ENCODE measurements around the gene ROBO1.

ROBO1 gene

GRCh38 chr3:78822726-78823125 lies 945.1 kb downstream of the ROBO1 start:
- no peak for DNase-seq

GRCh38 chr3:78820542-78820941 lies 947.3 kb downstream of the ROBO1 start:
- no peak for DNase-seq

GRCh38 chr3:78818161-78818985 lies 949.4 kb downstream of the ROBO1 start:
- no peak for DNase-seq

DNA sequence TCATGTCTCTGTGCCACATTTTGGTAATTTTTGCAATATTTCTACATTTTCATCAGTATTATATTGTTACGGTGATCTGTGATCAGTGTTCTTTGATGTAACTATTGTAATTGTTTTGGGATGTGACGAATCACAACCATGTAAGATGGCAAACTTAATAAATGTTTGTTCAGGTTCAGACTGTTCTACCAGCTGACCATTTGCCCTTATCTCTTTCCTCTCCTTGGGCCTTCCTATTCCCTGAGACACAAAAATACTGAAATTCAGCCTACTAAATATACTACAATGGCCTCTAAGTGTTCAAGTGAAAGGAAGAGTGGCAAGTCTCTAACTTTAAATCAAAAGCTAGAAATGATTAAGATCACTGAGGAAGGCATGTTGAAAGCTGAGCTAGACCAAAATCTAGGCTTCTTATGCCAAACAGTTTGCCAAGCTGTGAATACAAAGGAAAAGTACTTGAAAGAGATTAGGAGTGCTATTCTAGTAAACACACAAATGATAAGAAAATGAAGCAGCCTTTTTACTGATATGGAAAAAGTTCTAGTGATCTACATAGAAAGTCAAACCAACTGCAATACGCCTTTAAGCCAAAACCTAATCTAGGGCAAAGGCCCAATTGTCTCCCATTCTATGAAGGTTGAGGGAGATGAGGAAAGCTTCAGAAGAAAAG lies 952.8 kb downstream of the ROBO1 start:
- DNase-seq, result no peak

DNA sequence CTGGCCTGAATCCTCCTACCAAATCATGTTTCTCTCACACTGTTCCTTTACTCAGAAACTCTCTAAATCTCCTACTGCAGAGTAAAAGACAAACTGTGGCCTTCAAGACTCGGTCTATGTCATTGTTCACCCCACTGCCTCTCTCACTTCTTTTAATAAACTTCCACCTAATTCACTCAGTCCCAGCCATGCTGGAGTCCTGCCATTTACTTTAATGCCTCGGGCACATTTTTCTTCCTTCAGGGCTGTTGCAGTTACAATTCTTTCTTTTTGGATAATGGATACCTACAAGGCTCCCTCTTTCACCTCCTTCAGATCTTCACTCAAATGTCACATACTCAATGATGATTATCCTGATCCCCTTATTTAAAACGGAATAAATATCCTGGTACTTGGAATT lies 955.6 kb downstream of the ROBO1 start:
- DNase-seq, result no peak

DNA sequence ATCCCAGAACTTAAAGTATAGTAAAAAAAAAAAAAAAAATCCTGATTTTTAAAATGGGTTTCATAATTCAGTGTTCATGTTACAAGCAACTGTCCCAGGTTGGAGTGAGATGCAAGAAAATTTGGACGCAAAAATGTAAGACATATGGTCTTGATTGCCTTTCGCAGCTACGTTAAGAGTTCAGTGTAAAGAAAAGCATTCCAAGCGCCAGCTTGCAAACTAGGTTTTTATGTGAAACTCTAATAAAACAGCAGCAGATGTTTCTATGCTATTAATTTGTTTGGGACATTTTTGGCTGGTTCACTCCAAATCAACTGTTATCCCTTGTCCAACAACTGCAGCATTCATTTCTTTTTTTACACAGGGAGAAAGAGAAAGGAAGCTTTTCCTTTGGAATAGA lies 957.8 kb downstream of the ROBO1 start:
- DNase-seq, result no peak

DNA sequence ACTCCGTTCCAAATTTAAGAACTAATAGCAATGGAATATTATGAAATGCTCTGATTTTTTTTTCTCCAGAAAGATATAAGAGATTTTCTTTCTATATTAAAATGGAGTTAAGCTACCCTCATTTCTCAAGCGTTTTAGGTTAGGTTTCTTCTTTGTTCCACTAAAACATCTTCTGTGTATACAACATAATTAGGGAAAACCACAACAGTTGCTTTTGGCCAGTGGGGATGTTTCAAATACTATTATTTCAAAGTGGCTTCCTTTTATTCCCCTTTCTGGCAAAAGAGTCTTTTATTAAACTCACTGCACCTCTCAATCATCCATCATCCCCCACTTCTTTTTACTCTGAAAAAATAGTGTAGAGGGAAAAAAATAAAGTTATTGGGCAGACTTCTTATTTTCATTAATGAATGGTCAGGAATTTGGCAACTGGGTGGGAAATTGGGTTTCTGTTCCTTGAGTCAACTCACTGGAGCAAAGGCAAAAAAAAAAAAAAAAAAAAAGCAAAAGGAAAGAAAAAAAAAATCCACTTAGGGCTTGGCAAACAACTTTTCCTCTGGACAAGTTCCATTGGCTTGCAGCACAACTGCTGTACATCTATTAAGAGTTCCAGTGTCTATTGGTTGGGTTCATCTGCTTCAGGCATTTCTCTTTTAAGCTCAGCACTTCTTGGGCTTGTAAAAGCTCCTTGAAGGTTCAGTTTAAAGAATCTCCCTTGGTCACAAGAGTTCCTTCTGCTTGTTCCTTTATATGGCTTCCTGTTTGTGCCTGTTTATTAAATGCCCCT lies 963.4 kb downstream of the ROBO1 start:
- no peak for DNase-seq

- no peak for DNase-seq
Measured at GRCh38 chr3:78802562-78802930, 965.3 kb downstream of the ROBO1 start.

- no peak for DNase-seq
Measured at GRCh38 chr3:78801926-78802561, 965.8 kb downstream of the ROBO1 start.

- DNase-seq, result no peak
Measured at GRCh38 chr3:78799681-78800080, 968.1 kb downstream of the ROBO1 start.

GRCh38 chr3:78798266-78798832 lies 969.4 kb downstream of the ROBO1 start:
- DNase-seq, result no peak

- no peak for DNase-seq
Measured at GRCh38 chr3:78794431-78794830, 973.4 kb downstream of the ROBO1 start.

DNA sequence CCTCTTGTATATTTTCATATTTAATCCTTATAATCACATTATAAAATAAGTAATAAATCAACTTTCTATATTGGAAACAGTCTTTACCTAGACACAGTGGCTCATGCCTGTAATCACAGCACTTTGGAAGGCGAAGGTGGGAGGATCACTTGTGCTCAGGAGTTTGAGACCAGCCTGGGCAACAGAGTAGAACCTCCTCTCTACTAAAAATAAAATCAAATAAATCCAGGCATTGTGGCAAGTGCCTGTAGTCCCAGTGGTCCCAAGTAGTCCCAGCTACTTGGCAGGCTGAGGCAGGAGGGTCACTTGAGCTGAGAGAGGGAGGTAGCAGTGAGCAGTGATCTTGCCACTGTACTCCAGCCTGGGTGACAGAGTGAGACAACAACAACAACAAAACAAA lies 975.1 kb downstream of the ROBO1 start:
- DNase-seq, result no peak

- DNase-seq, result no peak
Measured at GRCh38 chr3:78792212-78792611, 975.6 kb downstream of the ROBO1 start.

DNA sequence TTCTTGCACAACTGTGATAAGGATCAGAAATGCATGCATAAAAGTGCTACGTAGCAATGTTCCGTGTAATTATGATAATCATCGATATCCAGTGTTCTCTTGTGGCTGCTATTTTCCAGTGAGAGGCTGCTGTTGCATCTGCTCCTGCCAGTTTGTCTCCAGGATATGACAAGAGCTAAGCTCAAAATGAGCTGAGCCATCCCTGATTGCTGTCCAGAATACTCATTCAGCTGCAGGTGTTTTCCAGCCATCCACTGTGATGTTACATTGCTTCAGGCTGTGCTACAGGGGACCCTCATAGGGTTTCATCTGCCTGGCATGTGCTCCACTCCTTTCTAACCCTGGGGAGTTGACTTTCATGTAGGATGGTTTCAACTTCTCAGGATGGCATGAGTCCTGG lies 976.0 kb downstream of the ROBO1 start:
- no peak for DNase-seq

- DNase-seq, result no peak
Measured at GRCh38 chr3:78788839-78789238, 979.0 kb downstream of the ROBO1 start.

DNA sequence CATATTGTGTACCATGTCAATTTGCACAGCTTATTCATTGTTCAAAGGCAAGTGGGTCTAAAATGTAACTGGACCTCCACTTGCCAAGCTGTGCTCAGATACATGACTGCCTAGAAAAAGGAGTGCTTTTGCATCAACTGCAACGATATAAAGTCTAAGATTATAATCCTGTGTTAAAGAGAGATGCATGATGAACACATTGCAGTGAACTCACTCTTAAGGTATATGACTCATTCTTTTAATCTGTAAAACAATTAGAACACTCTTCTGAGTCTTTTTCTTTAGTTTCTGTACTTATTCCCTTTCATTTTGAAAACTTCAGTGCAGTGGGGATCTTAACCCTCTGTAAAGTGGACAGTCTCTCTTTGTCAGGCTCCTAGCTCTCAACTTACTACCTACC lies 982.8 kb downstream of the ROBO1 start:
- DNase-seq, result no peak

- DNase-seq, result no peak
Measured at GRCh38 chr3:78781351-78781750, 986.4 kb downstream of the ROBO1 start.

DNA sequence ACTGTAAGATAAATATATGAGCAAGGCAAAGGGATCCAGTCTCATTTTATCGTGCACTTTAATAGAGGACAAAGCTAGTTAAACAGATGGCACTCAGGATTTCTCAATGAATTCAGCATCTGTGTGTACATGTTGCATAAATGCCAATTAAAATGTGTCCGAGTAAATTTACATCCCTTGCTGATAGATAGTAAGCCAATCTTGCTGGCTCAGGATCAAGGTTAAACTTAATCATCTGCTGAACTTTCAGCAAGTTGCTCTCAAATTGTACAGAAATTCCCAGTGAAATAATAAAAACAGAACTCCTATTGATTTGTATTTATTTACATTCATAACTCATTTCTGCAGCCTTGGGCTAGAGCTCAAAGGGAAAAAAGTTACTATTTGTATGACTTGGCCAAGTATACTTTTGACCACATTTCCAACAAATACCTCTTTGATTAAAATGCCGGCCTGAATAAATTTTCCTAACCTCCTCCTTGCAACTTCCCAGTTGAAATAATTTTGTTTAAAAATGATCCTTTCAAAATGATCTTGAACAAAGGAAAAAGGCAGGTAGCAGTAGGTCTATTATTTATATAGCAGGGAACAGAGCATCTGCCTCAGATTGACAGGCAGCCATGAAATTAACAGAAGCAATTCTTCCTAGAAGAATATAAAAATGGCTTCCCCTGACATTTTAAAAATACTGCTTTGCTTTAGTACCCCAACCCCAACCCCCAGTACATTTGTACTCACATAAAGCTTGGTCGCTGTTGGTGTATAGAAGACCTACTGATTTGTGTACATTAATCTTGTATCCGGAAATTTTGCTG lies 1001.9 kb downstream of the ROBO1 start:
- no peak for DNase-seq

GRCh38 chr3:78764634-78765033 lies 1003.2 kb downstream of the ROBO1 start:
- DNase-seq, result no peak

DNA sequence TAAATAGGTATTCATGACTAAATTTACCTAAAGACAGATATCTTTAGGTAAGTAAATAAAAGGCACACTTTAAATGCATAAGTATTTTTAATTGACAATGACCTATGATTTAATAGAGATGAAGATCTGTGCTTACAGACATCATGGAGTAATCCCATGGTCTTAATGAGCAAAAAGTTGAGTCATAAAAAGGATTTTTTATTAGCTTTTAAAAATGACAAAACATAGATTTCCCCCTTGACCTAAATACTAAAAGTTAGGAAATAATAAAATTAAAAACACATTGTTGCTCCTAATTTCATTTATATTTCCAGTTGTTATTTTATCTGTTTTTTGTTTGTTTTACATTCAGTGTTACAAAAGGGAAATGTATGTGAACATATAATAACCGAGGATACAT lies 1005.7 kb downstream of the ROBO1 start:
- DNase-seq, result no peak

- no peak for DNase-seq
Measured at GRCh38 chr3:78761126-78761525, 1006.7 kb downstream of the ROBO1 start.

Measured in RPMI8226 (cell line).